ENCODE measurements around the gene LRP1B. TPM values are rescaled to one million over a fixed set of nuclear protein-coding genes. Genes with fewer than 3 reads are reported as not detected.
A peak's percentile ranks its signal among the peaks of the same experiment; 100 is the strongest.

The LRP1B gene
- total RNA-seq, 1 experiment from 2014 or later, result 0.03 TPM

GRCh38 chr2:142020368-142020767 lies 110.4 kb downstream of the LRP1B start:
- in situ Hi-C loops (cut with HindIII; ENCODE audit: low pct_unique_long_range_greater_than_20kb, low sequenced_read_pairs), result no loop called here
- no peak for DNase-seq (ENCODE audit: low read depth, low spot score)

GRCh38 chr2:142014536-142014935 lies 116.3 kb downstream of the LRP1B start:
- in situ Hi-C loops (cut with HindIII; ENCODE audit: low pct_unique_long_range_greater_than_20kb, low sequenced_read_pairs), result no loop called here

GRCh38 chr2:142012797-142013196 lies 118.0 kb downstream of the LRP1B start:
- in situ Hi-C loops (cut with HindIII; ENCODE audit: low pct_unique_long_range_greater_than_20kb, low sequenced_read_pairs), result no loop called here
- DNase-seq (ENCODE audit: low read depth, low spot score), result no peak

More at GRCh38 chr2:142014536-142014935, 116.3 kb downstream of the LRP1B start:
- DNase-seq (ENCODE audit: low read depth, low spot score), result no peak

GRCh38 chr2:142010477-142011270 lies 120.1 kb downstream of the LRP1B start:
- in situ Hi-C loops (cut with HindIII; ENCODE audit: low pct_unique_long_range_greater_than_20kb, low sequenced_read_pairs), result no loop called here
- DNase-seq (ENCODE audit: low read depth, low spot score), result no peak

- in situ Hi-C loops (cut with HindIII; ENCODE audit: low pct_unique_long_range_greater_than_20kb, low sequenced_read_pairs), result no loop called here
- peak; percentile 45 for DNase-seq (ENCODE audit: low read depth, low spot score)
Observed at GRCh38 chr2:142008135-142008744, 122.6 kb downstream of the LRP1B start.

GRCh38 chr2:141994066-141994465 lies 136.8 kb downstream of the LRP1B start:
- no peak for DNase-seq (ENCODE audit: low read depth, low spot score)
- in situ Hi-C loops (cut with HindIII; ENCODE audit: low pct_unique_long_range_greater_than_20kb, low sequenced_read_pairs), result no loop called here

- in situ Hi-C loops (cut with HindIII; ENCODE audit: low pct_unique_long_range_greater_than_20kb, low sequenced_read_pairs), result no loop called here
- DNase-seq (ENCODE audit: low read depth, low spot score), result no peak
Observed at GRCh38 chr2:141992695-141993094, 138.1 kb downstream of the LRP1B start.

GRCh38 chr2:141968433-141968832 lies 162.4 kb downstream of the LRP1B start:
- in situ Hi-C loops (cut with HindIII; ENCODE audit: low pct_unique_long_range_greater_than_20kb, low sequenced_read_pairs), result no loop called here
- DNase-seq (ENCODE audit: low read depth, low spot score), result no peak

GRCh38 chr2:141967980-141968379 lies 162.8 kb downstream of the LRP1B start:
- DNase-seq (ENCODE audit: low read depth, low spot score), result no peak
- in situ Hi-C loops (cut with HindIII; ENCODE audit: low pct_unique_long_range_greater_than_20kb, low sequenced_read_pairs), result no loop called here

GRCh38 chr2:141967503-141967902 lies 163.3 kb downstream of the LRP1B start:
- in situ Hi-C loops (cut with HindIII; ENCODE audit: low pct_unique_long_range_greater_than_20kb, low sequenced_read_pairs), result no loop called here
- DNase-seq (ENCODE audit: low read depth, low spot score), result no peak

GRCh38 chr2:141959941-141960340 lies 170.9 kb downstream of the LRP1B start:
- no peak for DNase-seq (ENCODE audit: low read depth, low spot score)
- in situ Hi-C loops (cut with HindIII; ENCODE audit: low pct_unique_long_range_greater_than_20kb, low sequenced_read_pairs), result no loop called here

- DNase-seq (ENCODE audit: low read depth, low spot score), result no peak
- in situ Hi-C loops (cut with HindIII; ENCODE audit: low pct_unique_long_range_greater_than_20kb, low sequenced_read_pairs), result no loop called here
Observed at GRCh38 chr2:141959016-141959415, 171.8 kb downstream of the LRP1B start.

GRCh38 chr2:141957827-141958450 lies 172.9 kb downstream of the LRP1B start:
- no peak for DNase-seq (ENCODE audit: low read depth, low spot score)
- in situ Hi-C loops (cut with HindIII; ENCODE audit: low pct_unique_long_range_greater_than_20kb, low sequenced_read_pairs), result no loop called here

GRCh38 chr2:141957321-141957720 lies 173.5 kb downstream of the LRP1B start:
- DNase-seq (ENCODE audit: low read depth, low spot score), result no peak
- in situ Hi-C loops (cut with HindIII; ENCODE audit: low pct_unique_long_range_greater_than_20kb, low sequenced_read_pairs), result no loop called here

GRCh38 chr2:141947396-141948114 lies 183.3 kb downstream of the LRP1B start:
- in situ Hi-C loops (cut with HindIII; ENCODE audit: low pct_unique_long_range_greater_than_20kb, low sequenced_read_pairs), result no loop called here
- DNase-seq (ENCODE audit: low read depth, low spot score), result no peak

GRCh38 chr2:141946016-141946415 lies 184.8 kb downstream of the LRP1B start:
- in situ Hi-C loops (cut with HindIII; ENCODE audit: low pct_unique_long_range_greater_than_20kb, low sequenced_read_pairs), result no loop called here
- no peak for DNase-seq (ENCODE audit: low read depth, low spot score)

- no peak for DNase-seq (ENCODE audit: low read depth, low spot score)
- in situ Hi-C loops (cut with HindIII; ENCODE audit: low pct_unique_long_range_greater_than_20kb, low sequenced_read_pairs), result no loop called here
Observed at GRCh38 chr2:141943918-141944317, 186.9 kb downstream of the LRP1B start.

Data from SK-MEL-5 (cell line).